SHP77 (cell line): Measurements from ENCODE around the gene RAG1.

Source experiments
- DNase-seq, 2 experiments: peaks; one replicate each; lab custom pipeline; 2025; lab: John Stamatoyannopoulos, UW

The RAG1 gene

DNA sequence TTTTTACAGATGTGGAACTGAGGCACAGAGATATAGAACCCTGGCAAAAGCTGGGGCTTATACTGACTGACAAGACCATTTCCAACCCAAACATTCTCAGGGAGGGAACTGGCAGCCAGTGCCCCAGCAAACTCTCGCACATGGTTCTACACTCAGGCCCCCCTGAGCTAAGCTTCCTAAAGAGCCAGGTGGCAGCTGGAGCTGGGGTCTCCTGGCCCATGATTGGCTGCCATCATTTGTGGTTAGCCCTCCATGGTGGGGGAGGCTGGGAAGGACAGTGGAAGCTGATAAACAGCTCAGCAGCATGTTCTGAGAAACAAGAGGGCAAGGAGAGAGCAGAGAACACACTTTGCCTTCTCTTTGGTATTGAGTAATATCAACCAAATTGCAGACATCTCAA, at the start of gene RAG1:
RAG1 (plus strand) TSS at position 314 of the 400 bp plus-strand sequence. CDS start 5,298 bp downstream, outside the sequence.
- no peak for DNase-seq

DNA sequence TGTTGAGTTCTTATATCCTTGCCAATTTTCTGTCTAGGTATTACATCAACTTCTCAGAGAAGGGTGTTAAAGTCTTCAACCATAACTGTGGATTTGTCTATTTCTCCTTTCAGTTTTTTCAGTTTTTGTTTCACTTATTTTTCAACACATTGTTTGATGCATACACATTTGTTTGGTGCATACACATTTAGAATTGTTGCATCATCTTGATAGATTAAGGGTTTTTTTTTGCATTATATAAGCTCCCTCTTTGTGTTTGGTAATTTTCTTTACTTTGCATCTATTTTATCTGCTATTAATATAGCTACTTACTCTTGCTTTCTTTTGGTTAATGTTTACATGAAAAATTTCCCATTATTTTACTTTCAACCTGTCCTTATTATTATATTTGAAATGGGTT, 37.0 kb upstream of the RAG1 start:
- DNase-seq, result no peak

DNA sequence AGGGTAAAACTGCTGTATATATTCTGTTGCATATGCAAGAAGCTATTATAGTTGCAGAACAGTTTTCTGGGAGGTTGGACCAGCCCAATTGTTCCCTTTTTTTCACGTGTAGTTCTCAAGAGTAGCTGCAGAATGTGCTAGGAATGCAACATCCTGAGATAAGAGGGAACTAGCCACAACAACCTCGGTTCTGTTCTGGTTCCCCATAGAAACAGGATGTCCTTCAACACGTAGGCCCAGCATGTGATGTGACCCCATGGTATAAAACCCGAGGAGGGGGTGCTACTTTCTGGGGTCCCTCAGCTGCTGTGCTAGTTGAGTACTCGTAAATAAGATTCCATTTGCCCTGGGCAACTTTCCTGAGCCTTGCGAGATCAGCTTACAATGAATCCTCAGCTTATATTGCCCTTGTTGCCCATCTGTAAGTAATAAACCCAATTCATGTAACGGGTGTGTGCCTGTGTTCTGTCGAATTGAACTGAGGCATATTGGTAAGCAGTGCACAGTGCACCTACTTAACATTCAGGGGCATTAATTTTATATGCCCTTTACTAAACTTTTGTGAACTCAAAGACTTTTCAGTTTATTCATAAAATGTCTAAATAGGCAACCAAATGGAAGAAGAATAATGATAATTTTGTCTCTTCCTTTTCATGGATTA, 34.7 kb upstream of the RAG1 start:
- no peak for DNase-seq

DNA sequence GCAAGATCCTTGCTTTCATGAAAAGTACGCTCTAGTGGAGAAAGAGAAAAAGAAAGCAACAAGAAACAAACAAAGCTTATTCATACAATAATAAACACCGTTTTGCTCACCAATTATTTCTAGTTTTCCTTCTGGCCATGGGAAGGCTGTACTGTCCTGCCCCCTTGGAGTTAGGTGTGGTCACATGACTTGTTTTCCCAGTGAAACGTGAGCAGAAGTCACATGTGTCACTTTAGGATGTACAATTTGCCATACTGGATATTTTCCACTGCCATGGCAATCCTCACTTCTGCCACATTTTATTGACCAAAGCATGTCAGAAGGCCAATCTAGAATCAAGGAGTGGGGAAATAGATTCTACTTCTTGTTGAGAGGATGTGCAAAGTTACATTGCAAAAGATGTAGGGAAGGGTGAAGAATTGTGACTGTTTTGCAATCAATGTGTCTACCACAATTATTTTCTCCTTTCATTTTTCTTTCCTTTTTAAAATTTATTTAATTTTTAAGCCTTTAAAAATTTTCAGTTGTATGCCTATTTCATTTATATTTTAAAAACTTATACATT, 33.4 kb upstream of the RAG1 start:
- DNase-seq, result no peak

DNA sequence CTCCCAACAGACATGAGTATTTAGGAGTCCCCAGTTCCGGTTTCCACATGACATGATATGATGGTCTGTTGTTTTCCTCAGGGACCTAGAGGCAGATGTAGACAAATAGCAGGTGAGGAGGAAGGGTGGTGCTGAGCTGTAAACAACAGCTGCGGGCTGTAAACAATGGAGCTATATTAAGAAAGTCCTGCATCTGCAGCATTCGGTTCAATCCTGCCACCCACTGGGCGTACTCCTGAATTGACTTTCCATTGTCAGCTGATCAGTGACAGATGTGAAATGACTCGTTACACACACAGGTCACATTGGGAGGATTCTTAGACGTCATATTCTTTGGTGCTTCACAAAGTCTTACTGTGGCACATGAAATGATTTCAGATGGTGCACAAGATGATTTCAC, 26.8 kb upstream of the RAG1 start:
- peak; percentile 33 to 58 for DNase-seq

DNA sequence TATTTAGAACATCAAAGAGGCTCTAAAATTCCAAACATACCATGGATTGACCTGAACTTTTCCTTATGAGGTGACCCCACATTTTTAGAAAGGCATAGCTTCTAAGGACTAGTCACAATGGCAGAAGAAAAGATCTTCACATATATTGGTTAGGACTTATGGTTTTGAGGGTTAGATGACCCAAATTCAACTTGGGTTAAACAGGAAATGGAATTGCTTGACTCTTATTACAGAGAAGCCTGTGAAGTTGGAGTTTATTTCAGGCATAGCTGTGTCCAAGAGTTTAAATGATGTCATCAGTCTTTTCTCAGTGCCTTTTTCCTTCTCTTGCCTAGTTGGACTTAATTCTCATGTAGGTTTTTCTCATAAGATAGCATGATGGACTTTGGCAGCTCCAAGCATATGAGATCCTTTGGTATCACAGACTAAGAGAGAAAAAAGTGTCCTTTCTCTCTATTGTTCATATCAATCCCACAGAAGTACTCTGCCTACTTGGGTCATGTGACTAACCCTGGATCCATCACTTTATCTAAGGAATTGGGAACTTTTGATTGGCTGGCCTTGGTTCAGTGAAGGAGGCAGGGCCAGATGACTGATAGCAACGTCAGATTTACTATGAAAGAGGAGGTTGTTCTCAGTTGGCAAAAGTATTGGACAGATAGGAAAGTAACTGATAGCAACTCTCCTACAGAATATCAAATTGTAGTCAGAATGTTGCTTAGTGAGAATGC, 17.3 kb upstream of the RAG1 start:
- DNase-seq, result no peak

DNA sequence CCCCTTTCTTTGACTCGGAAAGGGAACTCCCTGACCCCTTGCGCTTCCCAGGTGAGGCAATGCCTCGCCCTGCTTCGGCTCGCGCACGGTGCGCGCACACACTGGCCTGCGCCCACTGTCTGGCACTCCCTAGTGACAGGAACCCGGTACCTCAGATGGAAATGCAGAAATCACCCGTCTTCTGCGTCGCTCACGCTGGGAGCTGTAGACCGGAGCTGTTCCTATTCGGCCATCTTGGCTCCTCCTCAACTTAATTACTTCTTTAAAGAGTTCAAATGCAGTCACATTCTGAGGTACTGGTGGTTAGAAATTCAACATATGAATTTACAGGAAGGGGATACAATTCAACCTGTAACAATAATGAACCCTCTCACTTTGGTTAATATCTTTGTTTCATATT, 10.4 kb upstream of the RAG1 start:
- peak in 1 of 2 experiments; percentile 46 for DNase-seq

DNA sequence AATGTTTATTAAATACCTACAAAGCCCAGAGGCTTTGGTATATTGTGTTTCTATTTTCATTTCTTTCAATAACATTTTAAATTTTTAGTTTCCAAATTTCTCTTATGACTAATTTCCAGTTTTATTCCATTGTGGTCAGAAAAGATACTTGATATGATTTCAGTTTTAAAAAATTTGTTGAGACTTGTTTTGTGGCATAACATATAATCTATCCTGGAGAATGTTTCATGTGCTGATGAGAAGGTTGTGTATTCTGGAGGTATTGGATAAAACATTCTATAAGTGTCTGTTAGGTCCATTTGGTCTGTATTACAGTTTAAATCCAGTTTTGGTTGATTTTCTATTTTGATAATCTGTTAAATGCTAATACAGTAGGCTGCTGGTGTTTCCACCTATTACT, 9.8 kb upstream of the RAG1 start:
- DNase-seq, result no peak

DNA sequence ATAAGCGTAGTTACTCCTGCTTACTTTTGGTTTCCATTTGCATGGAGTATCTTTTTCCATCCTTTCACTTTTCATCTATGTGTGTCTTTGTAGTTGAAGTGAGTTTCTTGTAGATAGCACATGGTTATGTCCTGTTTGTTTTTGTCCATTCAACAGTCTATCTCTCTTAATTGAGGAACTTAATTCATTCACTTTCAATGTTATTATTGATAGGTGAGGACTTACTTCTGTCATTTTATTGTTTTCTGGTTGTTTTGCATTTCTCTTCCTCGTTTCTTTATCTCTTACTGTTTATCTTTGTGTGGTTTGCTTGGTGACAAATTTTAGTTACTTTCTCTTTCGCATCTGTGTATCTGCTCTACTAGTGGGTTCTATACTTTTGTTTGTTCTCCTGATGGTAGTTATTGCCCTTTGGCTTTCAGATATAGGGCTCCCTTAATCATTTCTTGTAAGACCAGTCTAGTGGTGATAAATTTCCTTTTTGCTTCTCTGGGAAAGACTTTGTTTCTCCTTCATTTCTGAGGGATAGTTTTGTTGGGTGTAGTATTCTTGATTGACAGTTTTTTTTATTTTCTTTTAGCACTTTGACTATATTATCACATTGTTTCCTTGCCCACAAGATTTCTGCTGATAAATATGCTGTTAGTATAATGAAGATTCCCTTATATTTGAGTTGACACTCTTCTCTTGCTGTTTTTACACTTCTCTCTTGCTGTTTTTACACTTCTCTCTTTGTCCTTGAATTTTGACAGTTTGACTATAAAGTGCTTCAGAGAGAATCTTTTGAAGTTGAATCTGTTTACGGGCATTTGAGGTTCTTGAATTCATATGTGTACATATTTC, 9.0 kb upstream of the RAG1 start:
- DNase-seq, result no peak

DNA sequence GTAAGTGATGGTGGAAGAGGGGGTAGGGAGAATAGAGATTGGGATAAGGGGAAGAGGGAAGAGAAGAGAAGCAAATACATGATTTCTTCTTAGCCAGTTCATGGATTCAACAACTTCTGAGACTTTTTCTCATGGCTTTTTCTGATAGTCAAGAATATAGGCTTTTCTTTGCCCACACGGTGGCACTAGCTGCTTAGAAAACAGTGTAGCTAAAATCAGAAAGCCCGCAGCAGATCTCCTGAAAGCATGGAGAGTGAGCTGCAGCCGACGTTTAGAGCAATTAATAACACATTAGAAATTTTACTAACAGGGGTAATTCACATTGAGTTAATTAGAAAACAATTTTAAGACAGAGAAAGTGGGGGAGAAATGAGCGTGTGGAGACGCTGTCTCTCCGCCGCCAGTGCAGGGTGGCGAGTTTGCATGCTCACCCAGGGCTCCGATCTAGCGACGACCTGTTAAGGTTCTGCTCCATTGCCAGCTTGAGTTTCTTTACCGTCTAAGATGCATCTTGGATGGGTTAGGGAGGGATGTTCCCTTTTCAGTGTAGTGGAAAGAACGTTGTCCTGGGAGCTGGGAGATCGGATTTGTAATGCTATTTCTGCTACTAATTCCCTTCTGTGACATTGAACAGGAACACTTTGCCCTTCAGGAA, 3.3 kb upstream of the RAG1 start:
- peak; percentile 70 to 73 for DNase-seq

DNA sequence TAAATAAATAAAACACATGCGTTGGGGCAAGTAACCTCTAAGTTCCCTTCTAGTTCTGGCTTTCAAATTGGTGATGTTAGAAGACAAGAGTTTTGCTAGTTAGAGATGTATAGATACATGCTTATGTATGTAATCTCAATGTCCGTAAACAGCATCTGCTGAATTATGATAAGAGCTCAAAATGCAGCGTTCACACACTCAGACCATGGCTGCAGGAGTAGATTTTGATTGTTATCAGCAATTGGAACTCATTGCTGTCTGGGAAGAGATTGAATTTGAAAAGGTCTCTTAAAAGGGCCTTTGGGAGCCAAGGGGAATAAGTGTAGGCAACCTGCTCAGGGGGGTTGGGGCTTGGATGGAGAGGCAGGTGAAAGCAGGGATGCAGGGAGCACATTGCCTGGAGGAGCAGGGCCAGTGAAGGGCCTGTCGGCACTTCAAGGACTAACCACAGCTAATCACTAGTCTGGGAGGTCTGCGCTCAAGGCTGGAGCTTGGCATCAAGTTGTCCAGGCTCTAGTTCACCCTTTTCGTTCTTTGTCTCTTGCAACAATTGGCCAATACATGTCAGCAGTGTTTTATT, 2.7 kb upstream of the RAG1 start:
- DNase-seq, result no peak

DNA sequence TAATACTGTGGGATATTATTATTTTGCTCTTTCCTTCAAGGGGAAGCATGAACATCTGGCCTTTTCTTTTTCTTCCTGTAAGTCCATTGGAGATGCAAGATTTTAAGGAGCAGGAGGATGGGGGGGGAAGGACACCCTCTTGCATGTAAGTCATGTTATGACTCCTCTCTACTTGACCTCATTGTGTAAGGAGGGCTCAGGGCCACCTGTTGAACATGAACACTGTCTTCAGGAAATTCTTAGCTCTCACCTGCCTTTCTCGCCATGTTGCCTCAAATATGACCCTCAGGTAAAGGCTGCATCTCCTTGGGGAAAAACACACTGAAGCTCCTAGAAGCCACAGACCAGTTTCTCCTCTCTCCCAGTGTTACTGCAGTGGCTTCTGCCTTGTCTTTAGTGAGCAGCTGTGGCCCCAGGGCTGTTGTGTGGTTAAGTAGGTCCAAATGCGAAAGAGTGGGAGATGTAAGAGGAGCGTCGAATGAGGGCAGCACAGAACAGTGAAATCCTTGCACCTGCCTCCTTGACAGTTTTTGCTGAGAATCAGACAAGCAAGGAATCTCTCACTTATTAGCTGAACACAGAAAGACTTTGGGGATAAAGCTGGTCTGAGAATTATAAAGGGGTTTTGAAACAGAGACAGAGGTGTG, 1.3 kb upstream of the RAG1 start:
- DNase-seq, result no peak

DNA sequence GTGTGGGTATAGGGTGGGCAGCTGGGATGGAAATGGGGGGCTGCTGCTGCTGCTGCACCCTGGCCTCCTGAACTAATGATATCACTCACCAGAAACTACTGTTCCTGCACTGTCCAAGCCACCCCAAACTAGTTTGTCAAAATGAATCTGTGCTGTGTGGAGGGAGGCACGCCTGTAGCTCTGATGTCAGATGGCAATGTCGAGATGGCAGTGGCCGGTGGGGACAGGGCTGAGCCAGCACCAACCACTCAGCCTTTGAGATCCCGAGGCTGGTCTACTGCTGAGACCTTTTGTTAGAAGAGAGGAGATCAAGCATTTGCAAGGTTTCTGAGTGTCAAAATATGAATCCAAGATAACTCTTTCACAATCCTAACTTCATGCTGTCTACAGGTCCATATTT, 1.3 kb downstream of the RAG1 start:
- DNase-seq, result no peak

DNA sequence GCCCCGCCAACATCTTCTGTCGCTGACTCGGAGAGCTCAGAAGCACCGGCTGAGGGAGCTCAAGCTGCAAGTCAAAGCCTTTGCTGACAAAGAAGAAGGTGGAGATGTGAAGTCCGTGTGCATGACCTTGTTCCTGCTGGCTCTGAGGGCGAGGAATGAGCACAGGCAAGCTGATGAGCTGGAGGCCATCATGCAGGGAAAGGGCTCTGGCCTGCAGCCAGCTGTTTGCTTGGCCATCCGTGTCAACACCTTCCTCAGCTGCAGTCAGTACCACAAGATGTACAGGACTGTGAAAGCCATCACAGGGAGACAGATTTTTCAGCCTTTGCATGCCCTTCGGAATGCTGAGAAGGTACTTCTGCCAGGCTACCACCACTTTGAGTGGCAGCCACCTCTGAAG, 6.7 kb downstream of the RAG1 start:
- no peak for DNase-seq

DNA sequence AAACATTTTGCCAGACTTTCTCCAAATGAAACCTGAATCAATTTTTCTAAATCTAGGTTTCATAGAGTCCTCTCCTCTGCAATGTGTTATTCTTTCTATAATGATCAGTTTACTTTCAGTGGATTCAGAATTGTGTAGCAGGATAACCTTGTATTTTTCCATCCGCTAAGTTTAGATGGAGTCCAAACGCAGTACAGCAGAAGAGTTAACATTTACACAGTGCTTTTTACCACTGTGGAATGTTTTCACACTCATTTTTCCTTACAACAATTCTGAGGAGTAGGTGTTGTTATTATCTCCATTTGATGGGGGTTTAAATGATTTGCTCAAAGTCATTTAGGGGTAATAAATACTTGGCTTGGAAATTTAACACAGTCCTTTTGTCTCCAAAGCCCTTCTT, 9.6 kb downstream of the RAG1 start:
- no peak for DNase-seq

DNA sequence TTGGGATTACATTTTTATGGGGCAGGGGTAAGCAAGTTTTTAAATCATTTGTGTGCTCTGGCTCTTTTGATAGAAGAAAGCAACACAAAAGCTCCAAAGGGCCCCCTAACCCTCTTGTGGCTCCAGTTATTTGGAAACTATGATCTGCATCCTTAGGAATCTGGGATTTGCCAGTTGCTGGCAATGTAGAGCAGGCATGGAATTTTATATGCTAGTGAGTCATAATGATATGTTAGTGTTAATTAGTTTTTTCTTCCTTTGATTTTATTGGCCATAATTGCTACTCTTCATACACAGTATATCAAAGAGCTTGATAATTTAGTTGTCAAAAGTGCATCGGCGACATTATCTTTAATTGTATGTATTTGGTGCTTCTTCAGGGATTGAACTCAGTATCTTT, 10.1 kb downstream of the RAG1 start:
- no peak for DNase-seq

DNA sequence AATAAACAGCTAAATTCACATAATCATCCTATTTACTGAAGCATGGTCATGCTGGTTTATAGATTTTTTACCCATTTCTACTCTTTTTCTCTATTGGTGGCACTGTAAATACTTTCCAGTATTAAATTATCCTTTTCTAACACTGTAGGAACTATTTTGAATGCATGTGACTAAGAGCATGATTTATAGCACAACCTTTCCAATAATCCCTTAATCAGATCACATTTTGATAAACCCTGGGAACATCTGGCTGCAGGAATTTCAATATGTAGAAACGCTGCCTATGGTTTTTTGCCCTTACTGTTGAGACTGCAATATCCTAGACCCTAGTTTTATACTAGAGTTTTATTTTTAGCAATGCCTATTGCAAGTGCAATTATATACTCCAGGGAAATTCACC, 10.7 kb downstream of the RAG1 start:
- DNase-seq, result no peak

DNA sequence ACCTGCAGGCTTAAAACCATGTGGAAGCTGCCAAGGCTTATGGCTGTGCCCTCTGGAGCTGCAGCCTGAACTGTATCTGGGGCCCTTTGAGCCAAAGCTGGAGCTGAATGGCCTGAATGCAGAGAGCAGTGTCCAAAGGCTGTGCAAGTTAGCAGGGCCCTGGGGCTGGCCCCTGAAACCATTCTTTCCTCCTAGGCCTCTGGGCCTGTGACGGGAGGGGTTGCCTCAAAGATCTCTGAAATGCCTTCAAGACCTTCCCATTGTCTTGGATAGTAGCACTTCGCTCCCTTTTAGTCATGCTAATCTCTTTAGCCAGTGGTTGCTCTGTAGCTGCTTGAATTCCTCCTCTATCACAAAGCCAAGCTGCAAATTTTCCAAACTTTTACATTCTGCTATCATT, 13.7 kb downstream of the RAG1 start:
- no peak for DNase-seq

DNA sequence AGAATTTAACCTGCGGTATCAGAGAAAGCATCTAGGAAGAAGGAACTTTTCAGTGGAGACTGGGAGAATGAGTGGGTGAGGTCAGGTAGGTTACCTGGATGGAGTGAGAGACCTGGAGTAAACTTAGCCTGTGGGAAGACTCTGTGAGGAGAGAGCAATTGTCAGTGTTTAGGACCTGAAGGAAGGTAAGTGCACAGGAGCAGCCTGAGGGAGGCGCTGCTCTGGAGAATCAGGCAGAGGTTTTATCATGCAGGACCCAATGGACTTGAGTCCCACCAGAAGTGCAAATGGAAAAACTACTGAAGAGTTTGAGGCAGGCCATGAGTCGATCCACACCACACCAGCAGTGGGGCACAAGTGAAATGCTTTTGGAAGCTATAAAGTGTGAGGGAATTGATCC, 15.9 kb downstream of the RAG1 start:
- DNase-seq, result no peak

DNA sequence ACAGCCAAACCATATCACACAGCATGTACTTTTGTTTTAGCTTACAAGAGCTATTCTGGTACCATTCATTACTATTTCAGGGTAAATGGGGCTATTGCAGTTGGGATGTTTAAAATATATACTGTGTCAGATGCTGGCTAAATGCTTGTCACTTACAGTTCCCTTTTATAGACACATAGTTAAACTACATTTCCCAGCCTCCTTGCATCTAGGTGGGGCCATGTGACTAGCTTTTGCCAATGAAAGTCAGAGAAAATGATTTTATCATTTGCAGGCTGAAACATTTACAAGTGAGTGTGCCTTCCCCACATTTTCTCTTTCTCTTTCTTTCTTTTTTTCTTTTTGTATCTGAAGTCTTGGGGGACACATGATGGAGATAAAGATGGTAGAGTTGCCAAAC, 18.7 kb downstream of the RAG1 start:
- DNase-seq, result no peak

DNA sequence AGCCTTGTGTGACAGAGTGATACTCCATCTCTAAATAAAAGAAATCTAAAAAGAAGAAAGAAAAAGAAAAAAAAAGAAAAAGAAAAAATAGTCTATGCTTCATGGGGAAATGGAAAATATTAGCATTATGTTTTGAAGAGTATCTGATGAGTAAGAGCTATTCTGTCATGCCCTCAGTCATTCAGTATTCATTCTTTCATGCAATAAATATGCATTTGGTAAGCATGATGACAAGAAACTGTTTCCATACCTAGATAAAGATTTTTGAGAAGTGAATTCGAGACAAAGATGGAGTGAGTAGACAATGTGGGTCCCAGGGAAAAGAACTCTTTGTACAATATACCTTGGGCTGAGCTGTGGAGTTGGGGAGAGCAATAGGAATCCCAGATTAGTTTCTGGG, 20.3 kb downstream of the RAG1 start:
- no peak for DNase-seq
